Measurements from ENCODE around the gene TPM4.
A peak's percentile ranks its signal among the peaks of the same experiment; 100 is the strongest.
"Not testable (repeated sequence)": the region's sequence is repeated elsewhere in the genome, so short reads cannot be mapped to it uniquely, and the experiment has no call there.

The TPM4 gene

DNA sequence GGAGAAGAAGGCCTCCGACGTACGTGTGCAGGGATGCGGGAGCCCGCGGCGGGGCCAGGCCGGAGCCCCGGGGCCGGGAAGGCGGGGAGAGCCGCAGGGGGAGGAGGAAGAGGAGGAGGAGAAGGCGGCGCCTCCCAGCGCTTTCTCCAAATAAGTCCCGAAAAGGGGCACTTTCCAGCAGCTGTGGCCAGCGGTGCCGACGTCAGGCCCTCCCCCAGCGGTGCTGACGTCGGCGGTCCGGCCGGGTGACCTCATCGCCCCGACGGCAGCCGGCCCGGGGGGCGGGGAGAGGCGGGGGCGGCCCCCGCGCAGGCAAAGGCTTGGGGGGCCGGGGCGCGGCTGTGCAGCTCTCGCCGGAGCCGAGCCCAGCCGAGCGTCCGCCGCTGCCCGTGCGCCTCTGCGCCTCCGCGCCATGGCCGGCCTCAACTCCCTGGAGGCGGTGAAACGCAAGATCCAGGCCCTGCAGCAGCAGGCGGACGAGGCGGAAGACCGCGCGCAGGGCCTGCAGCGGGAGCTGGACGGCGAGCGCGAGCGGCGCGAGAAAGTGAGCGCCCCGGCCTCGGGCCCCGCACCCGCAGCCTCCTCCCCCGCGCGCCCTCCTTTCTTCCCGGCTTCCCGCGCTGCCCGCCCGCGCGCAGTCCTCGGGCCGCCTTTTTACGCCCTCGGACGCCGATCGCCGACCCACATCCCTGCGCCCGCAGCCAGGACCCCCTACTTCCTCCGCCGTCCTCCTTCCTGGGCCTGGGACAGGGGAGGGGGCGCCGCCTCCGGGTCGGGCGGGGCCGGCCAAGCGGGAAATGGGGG is at the start of gene TPM4:
TSS of gene TPM4 (plus strand) at position 342 of the 804 bp plus-strand sequence. CDS start at position 413, 71 bp downstream.
- peak; percentile 76 for DNase-seq (ENCODE audit: low read depth)

DNA sequence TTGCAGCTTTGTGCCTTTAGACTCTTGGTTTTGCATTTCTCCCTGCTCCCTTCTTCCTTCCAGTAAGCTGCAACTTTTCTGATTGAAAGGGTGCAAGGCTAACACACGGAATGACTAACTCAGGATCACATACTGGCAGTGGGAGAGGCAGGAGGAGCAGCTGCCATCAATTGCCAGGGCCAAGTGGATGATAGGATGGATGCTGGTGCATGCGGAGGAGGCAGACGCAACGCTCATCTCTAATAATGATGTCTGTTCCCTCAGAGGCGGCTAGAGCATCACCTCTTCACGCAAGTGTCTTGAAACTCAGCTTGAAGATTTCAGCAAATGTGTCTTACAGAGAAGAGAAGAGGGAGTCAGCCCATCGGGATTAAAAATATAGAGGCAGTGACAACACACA is 49.5 kb upstream of the TPM4 start:
- no peak for DNase-seq (ENCODE audit: low read depth)

GRCh38 chr19:16027528-16027927 is 48.8 kb upstream of the TPM4 start:
- DNase-seq (ENCODE audit: low read depth), result no peak

DNA sequence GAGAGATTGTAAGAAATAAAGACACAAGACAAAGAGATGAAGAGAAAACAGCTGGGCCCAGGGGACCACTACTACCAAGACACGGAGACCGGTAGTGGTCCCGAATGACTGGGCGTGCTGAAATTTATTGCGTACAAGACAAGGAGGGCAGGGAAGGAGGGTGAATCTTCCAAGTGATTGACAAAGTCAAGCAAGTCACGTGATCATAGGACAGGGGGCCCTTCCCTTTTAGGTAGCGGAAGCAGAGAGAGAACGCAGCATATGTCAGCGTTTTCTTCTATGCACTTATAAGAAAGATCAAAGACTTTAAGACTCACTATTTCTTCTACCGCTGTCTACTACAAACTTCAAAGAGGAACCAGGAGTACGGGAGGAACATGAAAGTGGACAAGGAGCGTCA is 46.1 kb upstream of the TPM4 start:
- DNase-seq (ENCODE audit: low read depth), result not testable (repeated sequence)

DNA sequence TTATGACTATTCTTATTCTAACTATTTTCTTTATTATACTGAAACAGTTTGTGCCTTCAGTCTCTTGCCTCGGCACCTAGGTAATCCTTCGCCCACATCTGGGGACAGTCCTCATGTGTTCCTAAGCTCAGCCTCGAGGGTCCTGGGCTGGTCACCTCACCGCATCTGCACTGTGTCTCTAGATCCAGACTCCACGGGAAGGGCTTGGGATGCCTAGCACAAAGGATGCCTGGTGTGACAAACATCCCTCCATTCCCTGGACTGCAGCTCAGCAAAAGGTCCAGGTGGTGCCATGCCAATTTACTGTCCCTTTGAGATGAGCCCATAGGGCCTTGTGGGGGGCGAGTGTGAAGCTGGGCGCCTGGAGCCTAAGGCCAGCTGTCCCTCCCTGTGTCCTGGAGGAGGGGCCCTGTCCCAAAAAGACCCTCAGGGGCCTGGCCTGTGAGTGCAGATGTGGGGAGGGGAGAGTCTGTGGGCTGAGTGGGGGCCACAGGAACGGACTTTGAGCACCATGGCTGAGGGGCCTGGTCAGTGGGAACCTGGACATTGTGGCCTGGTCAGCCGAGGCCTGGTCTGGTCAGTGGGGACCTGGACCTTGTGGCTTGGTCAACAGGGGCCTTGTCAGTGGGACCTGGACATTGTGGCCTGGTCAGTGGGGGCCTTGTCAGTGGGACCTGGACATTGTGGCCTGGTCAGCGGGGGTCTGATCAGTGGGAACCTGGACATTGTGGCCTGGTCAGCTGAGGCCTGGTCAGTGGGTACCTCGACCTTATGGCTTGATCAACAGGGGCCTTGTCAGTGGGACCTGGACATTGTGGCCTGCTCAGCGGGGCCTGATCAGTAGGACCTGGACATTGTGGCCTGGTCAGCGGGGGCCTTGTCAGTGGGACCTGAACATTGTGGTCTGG is 45.1 kb upstream of the TPM4 start:
- no peak for DNase-seq (ENCODE audit: low read depth)

- DNase-seq (ENCODE audit: low read depth), result no peak
These were observed 44.5 kb upstream of the TPM4 start for GRCh38 chr19:16031872-16032200.

DNA sequence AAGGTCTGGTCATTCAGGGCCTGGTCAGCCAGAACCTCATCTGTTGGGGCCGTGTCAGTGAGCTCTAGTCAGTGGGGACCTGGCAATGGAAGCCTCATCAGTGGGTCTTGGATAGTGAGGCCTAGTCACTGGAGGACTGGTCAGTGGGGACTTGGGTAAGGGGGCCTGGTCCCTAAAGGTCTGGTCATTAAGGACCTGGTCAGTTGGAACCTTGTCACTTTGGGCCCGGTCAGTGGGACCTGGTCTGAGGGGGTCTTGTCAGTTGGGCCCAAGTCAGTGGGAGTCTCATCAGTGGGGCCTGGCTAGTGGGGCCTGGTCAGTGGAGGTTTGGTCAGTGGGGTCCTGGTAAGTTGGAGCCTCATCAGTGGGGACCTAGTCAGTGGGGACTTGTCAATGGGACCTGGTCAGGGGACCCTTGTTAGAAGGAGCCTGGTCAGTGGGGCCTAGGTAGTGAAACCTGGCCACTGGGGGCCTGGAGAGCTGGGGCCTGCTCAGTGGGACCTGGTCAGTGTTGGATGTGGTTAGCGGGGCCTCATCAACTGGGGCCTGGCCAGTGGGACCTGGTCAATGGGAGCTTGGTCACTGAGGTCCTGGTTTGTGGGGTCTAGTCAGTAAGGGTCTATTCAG is 43.7 kb upstream of the TPM4 start:
- DNase-seq (ENCODE audit: low read depth), result no peak

DNA sequence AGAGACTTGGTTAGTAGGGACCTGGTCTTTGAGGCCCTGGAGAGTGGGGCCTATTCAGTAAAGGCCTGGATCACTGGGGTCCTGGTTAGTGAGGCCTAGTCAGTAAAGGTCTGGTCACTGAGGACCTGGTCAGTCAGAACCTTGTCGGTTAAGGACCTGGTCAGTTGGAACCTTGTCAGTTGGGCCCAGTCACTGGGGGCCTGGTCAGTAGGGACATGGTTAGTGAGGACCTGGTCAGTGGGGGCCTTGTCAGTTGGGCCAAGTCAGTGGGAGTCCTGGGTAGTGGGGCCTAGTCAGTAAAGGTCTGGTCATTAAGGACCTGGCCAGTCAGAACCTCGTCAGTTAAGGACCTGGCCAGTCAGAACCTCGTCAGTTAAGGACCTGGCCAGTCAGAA is 43.2 kb upstream of the TPM4 start:
- DNase-seq (ENCODE audit: low read depth), result no peak

DNA sequence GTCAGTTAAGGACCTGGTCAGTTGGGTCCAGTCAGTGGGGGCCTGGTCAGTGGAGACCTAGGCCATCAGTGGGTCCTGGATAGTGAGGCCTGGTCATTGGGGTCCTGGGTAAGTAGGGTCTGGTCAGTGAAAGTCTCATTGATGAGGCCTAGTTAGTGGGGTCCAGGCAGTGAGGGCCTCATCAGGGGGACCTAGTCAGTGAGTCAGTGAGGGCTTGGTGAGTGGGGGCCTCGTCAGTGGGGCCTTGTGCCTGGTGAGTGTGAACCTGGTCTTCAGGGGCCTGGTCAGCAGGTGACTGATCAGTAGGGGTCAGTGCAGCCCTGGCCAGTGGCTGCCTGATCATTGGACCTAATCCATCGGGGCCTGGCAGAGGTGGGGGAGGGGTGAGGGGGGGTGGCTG is 42.6 kb upstream of the TPM4 start:
- DNase-seq (ENCODE audit: low read depth), result no peak

DNA sequence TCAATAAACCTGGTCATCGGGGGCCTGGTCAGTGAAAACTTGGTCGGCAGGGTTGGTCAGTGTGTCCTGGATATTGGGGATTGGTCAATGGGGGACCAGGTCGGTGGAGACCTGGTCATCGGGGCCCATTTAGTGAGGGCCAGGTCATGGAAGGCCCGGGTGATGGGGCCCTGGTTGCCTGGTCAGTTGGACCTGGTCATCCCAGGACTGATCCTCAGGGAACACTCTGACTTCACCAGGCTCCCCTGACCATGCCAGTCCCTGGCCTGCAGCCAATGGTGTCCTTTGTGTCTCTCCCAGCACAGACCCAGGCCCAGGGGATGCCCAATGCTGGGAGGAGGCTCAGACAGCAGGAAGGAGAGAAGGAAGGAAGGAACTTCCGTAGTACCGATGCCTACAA is 42.1 kb upstream of the TPM4 start:
- DNase-seq (ENCODE audit: low read depth), result no peak

DNA sequence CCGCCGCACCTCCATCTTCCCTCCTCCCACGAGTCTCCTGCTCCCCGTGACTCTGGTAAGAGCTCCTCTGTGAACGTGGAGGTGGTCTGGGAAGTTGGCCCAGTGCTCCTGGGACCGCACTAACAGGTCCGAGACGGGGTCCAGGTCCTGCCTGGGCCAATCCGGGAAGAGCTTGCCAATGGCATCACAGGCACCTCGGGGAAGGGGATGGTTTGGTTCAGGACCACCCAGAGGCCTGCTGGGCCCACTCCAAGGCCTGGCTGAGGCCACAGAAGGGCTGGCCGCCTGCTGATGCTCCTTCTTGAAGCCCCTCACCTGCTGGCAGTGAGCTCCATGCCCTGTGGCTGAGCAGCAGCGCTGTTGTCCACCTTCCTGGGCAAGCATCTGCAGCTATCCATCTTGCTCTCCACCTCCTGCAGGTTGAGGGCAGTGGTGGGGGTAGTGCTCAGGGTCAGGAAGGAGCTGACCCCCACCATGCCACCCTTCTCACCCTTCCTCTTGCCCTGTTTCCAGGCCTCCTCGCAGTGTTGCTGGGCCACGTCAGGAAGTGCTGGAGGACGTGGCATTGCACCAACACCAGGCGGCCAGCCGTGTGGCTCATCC is 41.2 kb upstream of the TPM4 start:
- DNase-seq (ENCODE audit: low read depth), result no peak

DNA sequence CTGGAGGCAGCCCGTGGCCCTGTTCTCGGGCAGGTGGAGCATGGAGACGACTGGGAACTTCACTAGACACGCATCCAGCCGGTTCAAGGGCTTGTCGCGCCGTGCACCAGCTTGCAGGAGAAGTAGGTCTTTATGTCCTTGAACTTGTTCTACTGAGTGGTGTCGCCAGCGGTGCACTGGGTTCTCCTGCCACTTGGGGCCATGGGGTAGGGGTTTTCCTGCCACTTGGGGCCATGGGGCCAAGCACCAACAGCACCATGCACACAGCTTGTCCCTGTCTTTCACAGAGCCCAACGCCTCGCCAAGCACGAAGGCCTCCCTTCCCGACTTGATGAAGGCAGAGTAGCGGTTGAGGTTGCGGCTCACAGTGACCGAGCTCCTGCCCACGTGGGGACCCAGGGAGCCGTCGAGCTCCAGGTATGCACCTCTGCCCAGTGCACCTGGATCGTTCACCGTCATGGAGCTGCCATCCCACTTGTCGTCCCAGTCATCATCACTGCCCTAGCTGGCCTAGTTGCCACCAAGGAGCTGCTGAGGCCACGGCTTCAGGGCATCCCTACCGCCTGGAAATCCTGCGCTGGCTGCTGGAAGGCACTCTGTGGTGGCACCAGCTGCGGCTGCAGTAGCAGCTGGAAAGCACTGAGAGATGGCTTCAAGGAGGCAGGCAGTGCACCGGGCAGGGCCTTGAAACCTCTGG is 40.5 kb upstream of the TPM4 start:
- no peak for DNase-seq (ENCODE audit: low read depth)

DNA sequence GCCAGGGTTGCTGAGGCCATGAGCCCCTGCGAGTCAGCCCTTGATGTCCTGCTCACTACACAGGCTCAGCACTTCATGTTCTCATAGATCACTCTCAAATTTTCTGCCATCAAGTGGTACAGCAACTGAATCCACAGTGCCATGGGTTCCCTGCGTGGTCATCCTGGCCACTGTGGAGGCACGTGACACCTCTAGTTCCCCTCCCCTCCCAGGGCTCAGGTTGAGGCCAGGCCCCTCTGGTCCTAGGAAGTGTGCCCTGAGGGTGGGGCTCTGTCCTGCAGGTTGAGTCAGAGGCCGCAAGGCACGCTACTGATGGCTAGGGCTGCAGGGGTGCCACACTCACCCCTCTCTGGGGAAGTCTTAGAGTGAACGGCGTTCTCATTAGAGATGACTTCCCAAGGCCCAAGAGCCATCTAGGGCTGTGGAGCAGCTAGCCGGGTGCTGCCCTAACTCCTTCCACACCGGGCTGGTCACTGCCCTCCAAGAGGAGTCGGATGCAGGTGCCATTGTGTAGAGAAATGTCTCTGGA is 39.8 kb upstream of the TPM4 start:
- DNase-seq (ENCODE audit: low read depth), result no peak

GRCh38 chr19:16036941-16037340 is 39.4 kb upstream of the TPM4 start:
- DNase-seq (ENCODE audit: low read depth), result no peak

GRCh38 chr19:16037424-16038195 is 38.7 kb upstream of the TPM4 start:
- no peak for DNase-seq (ENCODE audit: low read depth)

GRCh38 chr19:16038196-16038695 is 38.0 kb upstream of the TPM4 start:
- no peak for DNase-seq (ENCODE audit: low read depth)

- DNase-seq (ENCODE audit: low read depth), result no peak
These were observed 37.2 kb upstream of the TPM4 start for GRCh38 chr19:16039081-16039480.

DNA sequence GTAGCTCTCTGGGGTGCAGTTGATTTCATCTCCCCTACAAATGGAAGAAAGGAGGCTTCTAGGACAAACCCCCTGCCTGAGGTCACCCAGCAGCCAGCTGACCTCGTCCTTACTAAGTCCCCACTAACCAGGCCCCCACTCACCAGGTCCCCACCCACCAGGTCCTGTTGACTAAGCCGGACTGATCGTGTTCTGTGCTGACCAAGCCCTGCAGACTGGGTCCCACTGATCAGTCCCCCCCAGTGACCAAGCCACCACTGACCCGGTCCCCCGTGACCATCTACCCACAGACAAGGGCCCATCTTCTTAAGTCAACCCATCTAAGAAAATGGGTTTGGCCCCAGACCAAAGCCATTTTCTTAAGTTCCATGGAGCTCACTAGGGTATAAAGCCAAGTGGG is 36.8 kb upstream of the TPM4 start:
- DNase-seq (ENCODE audit: low read depth), result no peak

GRCh38 chr19:16040642-16041041 is 35.7 kb upstream of the TPM4 start:
- DNase-seq (ENCODE audit: low read depth), result no peak

DNA sequence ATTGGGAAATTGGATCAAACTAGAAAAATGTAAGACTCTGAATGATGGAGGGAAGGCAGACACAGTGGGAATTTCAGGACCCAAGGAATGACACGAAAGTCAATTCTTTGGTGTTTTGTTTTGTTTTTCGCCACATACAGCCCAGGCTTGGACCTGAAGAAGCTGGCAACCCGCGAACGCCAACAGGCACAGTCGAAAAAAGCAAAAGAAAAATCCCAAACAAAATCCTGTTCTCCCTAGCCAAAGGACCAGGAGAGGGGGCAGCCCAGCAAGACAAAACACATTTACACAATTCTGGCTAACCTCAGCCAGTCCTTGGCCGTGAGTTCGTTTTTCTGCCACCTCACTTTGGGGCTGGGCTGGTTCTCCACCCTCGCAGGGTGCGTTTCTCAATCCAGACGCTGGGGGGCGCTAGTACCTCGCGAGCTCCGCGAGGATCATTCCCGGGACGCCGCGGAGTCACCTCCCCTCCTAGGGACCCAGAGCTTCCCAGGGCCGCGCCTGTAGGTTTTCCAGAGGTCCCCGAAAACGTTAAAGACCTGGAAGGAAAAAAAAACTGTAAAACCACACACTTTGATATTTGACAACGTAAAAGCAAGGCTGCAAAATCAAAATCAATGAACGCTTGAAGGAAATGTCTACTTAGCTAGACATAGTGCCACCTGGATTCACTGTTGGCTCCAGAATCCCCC is 34.9 kb upstream of the TPM4 start:
- peak; percentile 61 for DNase-seq (ENCODE audit: low read depth)

Data from stimulated activated CD8-positive, alpha-beta memory T cell treated with anti-CD3 and anti-CD28 coated beads, Interleukin-4, amount 100 ng/mL, for 24 hours (primary cell).